Measurements from ENCODE around the gene PTBP2.

PTBP2 gene

GRCh38 chr1:96683931-96684330, 37.7 kb upstream of the PTBP2 start:
- no peak for ATAC-seq (ENCODE audit: insufficient read depth, low read depth)
- H3K27ac ChIP-seq (ENCODE audit: low read length) = no peak overlapping the region
- no peaks in the 10 kb centered on the region for H3K27me3 ChIP-seq (ENCODE audit: insufficient read depth, low read length, poor library complexity)
- no peak overlapping the region for H3K4me2 ChIP-seq (ENCODE audit: insufficient read depth, low read length)
- H3K36me3 ChIP-seq (ENCODE audit: insufficient read depth, low read length) = no peaks in the 10 kb centered on the region
- H3K4me3 ChIP-seq (ENCODE audit: low read depth in 1 of 2, low read length in 2 of 2) = no peak overlapping the region
- no peak for DNase-seq
- H3K4me1 ChIP-seq (ENCODE audit: insufficient read depth, low read length) = no peaks in the 10 kb centered on the region
- H2AFZ ChIP-seq (ENCODE audit: low read depth, low read length) = no peak overlapping the region
- H3K9ac ChIP-seq (ENCODE audit: low read depth, low read length) = no peak overlapping the region
- no peak for TF ChIP-seq EZH2 (IDR thresholded peaks at IDR 0.05; ENCODE audit: borderline replicate concordance, low read depth, low read length, severe bottlenecking)
- no peaks in the 10 kb centered on the region for H3K79me2 ChIP-seq (ENCODE audit: insufficient read depth, low read length)
- no peaks in the 10 kb centered on the region for H3K9me3 ChIP-seq (ENCODE audit: insufficient read depth, low read length, severe bottlenecking)
- no peaks in the 10 kb centered on the region for H4K20me1 ChIP-seq (ENCODE audit: insufficient read depth, low read length)

DNA sequence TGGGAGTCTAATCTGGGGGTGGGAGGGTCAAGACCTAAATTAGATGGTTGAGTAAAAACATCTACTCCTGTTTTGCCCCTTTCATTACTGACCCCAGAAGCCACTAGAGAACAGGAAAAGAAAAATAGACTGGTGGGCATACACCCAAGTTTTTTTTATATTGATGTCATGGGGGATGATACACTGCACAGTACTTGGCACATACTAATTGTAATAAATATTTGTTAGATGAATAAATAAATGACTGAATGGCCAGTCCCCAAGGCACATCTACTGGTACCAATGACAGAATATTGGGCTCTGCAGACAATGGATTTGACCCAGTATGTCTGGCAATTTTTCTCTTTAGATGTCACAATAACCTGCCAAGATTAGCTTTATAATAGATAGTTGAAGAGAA, 36.8 kb upstream of the PTBP2 start:
- H3K4me3 ChIP-seq (ENCODE audit: low read depth in 1 of 2, low read length in 2 of 2) = no peak overlapping the region
- no peak overlapping the region for H3K9ac ChIP-seq (ENCODE audit: low read depth, low read length)
- ATAC-seq (ENCODE audit: insufficient read depth, low read depth) (no peak), DNase-seq (no peak)
- no peaks in the 10 kb centered on the region for H3K36me3 ChIP-seq (ENCODE audit: insufficient read depth, low read length)
- H4K20me1 ChIP-seq (ENCODE audit: insufficient read depth, low read length) = no peaks in the 10 kb centered on the region
- H3K79me2 ChIP-seq (ENCODE audit: insufficient read depth, low read length) = no peaks in the 10 kb centered on the region
- no peak overlapping the region for H3K4me2 ChIP-seq (ENCODE audit: insufficient read depth, low read length)
- H3K4me1 ChIP-seq (ENCODE audit: insufficient read depth, low read length) = no peaks in the 10 kb centered on the region
- H3K27me3 ChIP-seq (ENCODE audit: insufficient read depth, low read length, poor library complexity) = no peaks in the 10 kb centered on the region
- no peak overlapping the region for H3K27ac ChIP-seq (ENCODE audit: low read length)
- H3K9me3 ChIP-seq (ENCODE audit: insufficient read depth, low read length, severe bottlenecking) = no peaks in the 10 kb centered on the region
- no peak overlapping the region for H2AFZ ChIP-seq (ENCODE audit: low read depth, low read length)
- TF ChIP-seq CTCF (IDR thresholded peaks at IDR 0.05; ENCODE audit: borderline replicate concordance, extremely low read depth, low read length, poor library complexity, severe bottlenecking) (no peak), EZH2 (IDR thresholded peaks at IDR 0.05; ENCODE audit: borderline replicate concordance, low read depth, low read length, severe bottlenecking) (no peak)

- no peak overlapping the region for H3K4me2 ChIP-seq (ENCODE audit: insufficient read depth, low read length)
- DNase-seq (no peak), ATAC-seq (ENCODE audit: insufficient read depth, low read depth) (no peak)
- H3K4me3 ChIP-seq (ENCODE audit: low read depth in 1 of 2, low read length in 2 of 2) = no peak overlapping the region
- no peaks in the 10 kb centered on the region for H3K27me3 ChIP-seq (ENCODE audit: insufficient read depth, low read length, poor library complexity)
- no peaks in the 10 kb centered on the region for H3K4me1 ChIP-seq (ENCODE audit: insufficient read depth, low read length)
- no peaks in the 10 kb centered on the region for H3K79me2 ChIP-seq (ENCODE audit: insufficient read depth, low read length)
- TF ChIP-seq CTCF (IDR thresholded peaks at IDR 0.05; ENCODE audit: borderline replicate concordance, extremely low read depth, low read length, poor library complexity, severe bottlenecking) (no peak), EZH2 (IDR thresholded peaks at IDR 0.05; ENCODE audit: borderline replicate concordance, low read depth, low read length, severe bottlenecking) (no peak)
- no peak overlapping the region for H3K9ac ChIP-seq (ENCODE audit: low read depth, low read length)
- no peaks in the 10 kb centered on the region for H3K36me3 ChIP-seq (ENCODE audit: insufficient read depth, low read length)
- H4K20me1 ChIP-seq (ENCODE audit: insufficient read depth, low read length) = no peaks in the 10 kb centered on the region
- no peak overlapping the region for H3K27ac ChIP-seq (ENCODE audit: low read length)
- no peak overlapping the region for H2AFZ ChIP-seq (ENCODE audit: low read depth, low read length)
- no peaks in the 10 kb centered on the region for H3K9me3 ChIP-seq (ENCODE audit: insufficient read depth, low read length, severe bottlenecking)
Observed at GRCh38 chr1:96688767-96689166, 32.8 kb upstream of the PTBP2 start.

- DNase-seq (no peak), ATAC-seq (ENCODE audit: insufficient read depth, low read depth) (no peak)
- H3K4me3 ChIP-seq (ENCODE audit: low read depth in 1 of 2, low read length in 2 of 2) = no peak overlapping the region
- H3K9ac ChIP-seq (ENCODE audit: low read depth, low read length) = no peak overlapping the region
- H3K27ac ChIP-seq (ENCODE audit: low read length) = no peak overlapping the region
- TF ChIP-seq EZH2 (IDR thresholded peaks at IDR 0.05; ENCODE audit: borderline replicate concordance, low read depth, low read length, severe bottlenecking) (no peak), CTCF (IDR thresholded peaks at IDR 0.05; ENCODE audit: borderline replicate concordance, extremely low read depth, low read length, poor library complexity, severe bottlenecking) (no peak)
- no peak overlapping the region for H3K4me2 ChIP-seq (ENCODE audit: insufficient read depth, low read length)
- no peak overlapping the region for H2AFZ ChIP-seq (ENCODE audit: low read depth, low read length)
- no peaks in the 10 kb centered on the region for H3K36me3 ChIP-seq (ENCODE audit: insufficient read depth, low read length)
- peaks cover 2% of the 10 kb centered on the region for H3K9me3 ChIP-seq (ENCODE audit: insufficient read depth, low read length, severe bottlenecking)
- no peaks in the 10 kb centered on the region for H3K79me2 ChIP-seq (ENCODE audit: insufficient read depth, low read length)
- H3K27me3 ChIP-seq (ENCODE audit: insufficient read depth, low read length, poor library complexity) = no peaks in the 10 kb centered on the region
- no peaks in the 10 kb centered on the region for H4K20me1 ChIP-seq (ENCODE audit: insufficient read depth, low read length)
- H3K4me1 ChIP-seq (ENCODE audit: insufficient read depth, low read length) = no peaks in the 10 kb centered on the region
Observed at GRCh38 chr1:96695954-96696353, 25.6 kb upstream of the PTBP2 start.
